HL-60 (cell line): ENCODE measurements around the gene TMEM50A.
"Not testable (repeated sequence)": the region's sequence is repeated elsewhere in the genome, so short reads cannot be mapped to it uniquely, and the experiment has no call there.

ENCODE experiments used
- GABPA ChIP-seq: IDR thresholded peaks from 2 replicates; pipeline ENCODE4 v1.6.1; 2012; ENCODE audit warnings: low read depth
- POLR2AphosphoS5 ChIP-seq: IDR thresholded peaks from 2 replicates; pipeline ENCODE4 v1.6.1; 2012; ENCODE audit warnings: low read depth
- TF ChIP-seq, protein P1 (sequence below): IDR thresholded peaks from one replicate; pipeline ENCODE4 v1.5.1; 2011; ENCODE audit warnings: low read length, control low read depth, inconsistent platforms; ENCODE audit not compliant: insufficient read depth
- TF ChIP-seq, protein P2 (sequence below): IDR thresholded peaks from 2 replicates; pipeline ENCODE4 v1.6.1; 2012; ENCODE audit warnings: low read depth; ENCODE audit not compliant: insufficient replicate concordance

- not testable (repeated sequence) for TF ChIP-seq POLR2AphosphoS5, GABPA
- TF ChIP-seq, protein P1, sequence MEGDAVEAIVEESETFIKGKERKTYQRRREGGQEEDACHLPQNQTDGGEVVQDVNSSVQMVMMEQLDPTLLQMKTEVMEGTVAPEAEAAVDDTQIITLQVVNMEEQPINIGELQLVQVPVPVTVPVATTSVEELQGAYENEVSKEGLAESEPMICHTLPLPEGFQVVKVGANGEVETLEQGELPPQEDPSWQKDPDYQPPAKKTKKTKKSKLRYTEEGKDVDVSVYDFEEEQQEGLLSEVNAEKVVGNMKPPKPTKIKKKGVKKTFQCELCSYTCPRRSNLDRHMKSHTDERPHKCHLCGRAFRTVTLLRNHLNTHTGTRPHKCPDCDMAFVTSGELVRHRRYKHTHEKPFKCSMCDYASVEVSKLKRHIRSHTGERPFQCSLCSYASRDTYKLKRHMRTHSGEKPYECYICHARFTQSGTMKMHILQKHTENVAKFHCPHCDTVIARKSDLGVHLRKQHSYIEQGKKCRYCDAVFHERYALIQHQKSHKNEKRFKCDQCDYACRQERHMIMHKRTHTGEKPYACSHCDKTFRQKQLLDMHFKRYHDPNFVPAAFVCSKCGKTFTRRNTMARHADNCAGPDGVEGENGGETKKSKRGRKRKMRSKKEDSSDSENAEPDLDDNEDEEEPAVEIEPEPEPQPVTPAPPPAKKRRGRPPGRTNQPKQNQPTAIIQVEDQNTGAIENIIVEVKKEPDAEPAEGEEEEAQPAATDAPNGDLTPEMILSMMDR: not testable (repeated sequence)
- TF ChIP-seq, protein P2, sequence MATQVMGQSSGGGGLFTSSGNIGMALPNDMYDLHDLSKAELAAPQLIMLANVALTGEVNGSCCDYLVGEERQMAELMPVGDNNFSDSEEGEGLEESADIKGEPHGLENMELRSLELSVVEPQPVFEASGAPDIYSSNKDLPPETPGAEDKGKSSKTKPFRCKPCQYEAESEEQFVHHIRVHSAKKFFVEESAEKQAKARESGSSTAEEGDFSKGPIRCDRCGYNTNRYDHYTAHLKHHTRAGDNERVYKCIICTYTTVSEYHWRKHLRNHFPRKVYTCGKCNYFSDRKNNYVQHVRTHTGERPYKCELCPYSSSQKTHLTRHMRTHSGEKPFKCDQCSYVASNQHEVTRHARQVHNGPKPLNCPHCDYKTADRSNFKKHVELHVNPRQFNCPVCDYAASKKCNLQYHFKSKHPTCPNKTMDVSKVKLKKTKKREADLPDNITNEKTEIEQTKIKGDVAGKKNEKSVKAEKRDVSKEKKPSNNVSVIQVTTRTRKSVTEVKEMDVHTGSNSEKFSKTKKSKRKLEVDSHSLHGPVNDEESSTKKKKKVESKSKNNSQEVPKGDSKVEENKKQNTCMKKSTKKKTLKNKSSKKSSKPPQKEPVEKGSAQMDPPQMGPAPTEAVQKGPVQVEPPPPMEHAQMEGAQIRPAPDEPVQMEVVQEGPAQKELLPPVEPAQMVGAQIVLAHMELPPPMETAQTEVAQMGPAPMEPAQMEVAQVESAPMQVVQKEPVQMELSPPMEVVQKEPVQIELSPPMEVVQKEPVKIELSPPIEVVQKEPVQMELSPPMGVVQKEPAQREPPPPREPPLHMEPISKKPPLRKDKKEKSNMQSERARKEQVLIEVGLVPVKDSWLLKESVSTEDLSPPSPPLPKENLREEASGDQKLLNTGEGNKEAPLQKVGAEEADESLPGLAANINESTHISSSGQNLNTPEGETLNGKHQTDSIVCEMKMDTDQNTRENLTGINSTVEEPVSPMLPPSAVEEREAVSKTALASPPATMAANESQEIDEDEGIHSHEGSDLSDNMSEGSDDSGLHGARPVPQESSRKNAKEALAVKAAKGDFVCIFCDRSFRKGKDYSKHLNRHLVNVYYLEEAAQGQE: not testable (repeated sequence)
Measured at GRCh38 chr1:25409641-25410427, 71.7 kb downstream of the TMEM50A start.
